Measurements from ENCODE around the gene CEP192. TPM values are rescaled to one million over a fixed set of nuclear protein-coding genes. Genes with fewer than 3 reads are reported as not detected.

CEP192 gene
- total RNA-seq, 4 donors from 2014 or later = 16.5 to 41.2 (median 30.0) TPM

DNA sequence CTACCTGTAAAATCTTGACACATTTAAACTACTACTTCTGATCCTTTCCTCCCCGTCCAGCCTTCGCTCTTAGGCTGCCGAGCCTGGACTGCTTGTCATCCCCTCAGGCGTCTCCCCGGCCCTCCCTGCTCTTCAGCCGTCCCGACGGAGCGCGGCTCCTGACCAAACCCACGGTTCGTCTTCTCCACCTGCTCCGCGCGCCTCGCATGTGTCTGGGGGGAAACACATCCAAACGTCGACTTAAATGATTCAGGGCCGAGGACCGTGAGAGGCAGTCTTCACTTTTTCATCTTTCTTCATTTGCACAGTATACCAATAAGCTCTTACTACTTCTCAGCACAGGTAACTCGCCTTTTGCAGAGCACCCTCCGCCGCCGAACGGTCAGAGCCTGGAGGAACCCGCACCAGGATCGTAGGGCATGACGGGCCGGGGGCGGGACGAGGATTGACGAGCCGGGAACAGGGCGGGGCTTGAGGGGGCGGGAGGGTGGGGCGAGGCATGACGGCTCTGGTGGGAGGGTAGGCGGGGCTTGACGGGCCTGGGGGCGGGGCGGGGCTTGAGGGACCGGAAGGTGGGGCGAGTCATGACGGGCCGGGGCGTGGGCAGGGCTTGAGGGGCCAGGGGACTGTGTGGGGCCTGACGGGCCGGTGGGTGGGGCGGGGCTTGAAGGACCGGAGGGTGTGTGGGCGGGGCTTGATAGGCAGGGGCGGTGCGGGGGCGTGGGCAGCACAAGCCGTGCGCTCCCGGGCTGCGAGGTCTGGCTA is 43.7 kb upstream of the CEP192 start, which contains the start of gene SEH1L:
SEH1L (plus strand) TSS at position 727 of the 765 bp plus-strand sequence. CDS start 111 bp downstream, outside the sequence.
- Histone ChIP-seq H3K4me3 (peak within 1 kb of the TSS; percentile 77 to 83 (median 80)), H3K9me3 (no peaks in the 10 kb centered on the region), H3K4me1 (peaks cover 0 to 50% (median 14%) of the 10 kb centered on the region in 4 donors), H3K27ac (peak within 1 kb of the TSS; percentile 90 to 99 (median 97)), H3K36me3 (peaks cover 0 to 3% (median 0%) of the 10 kb centered on the region in 3 donors), H3K27me3 (no peaks in the 10 kb centered on the region)
- 0 to 2% methylated on average over 47 to 51 of the region's 58 CpGs for WGBS, 2 donors
- TF ChIP-seq POLR2A (IDR thresholded peaks at IDR 0.05) (peak; percentile 33 to 74), EP300 (IDR thresholded peaks at IDR 0.05) (peak in 1 of 2 donors; percentile 78)
- TF ChIP-seq, protein P1, sequence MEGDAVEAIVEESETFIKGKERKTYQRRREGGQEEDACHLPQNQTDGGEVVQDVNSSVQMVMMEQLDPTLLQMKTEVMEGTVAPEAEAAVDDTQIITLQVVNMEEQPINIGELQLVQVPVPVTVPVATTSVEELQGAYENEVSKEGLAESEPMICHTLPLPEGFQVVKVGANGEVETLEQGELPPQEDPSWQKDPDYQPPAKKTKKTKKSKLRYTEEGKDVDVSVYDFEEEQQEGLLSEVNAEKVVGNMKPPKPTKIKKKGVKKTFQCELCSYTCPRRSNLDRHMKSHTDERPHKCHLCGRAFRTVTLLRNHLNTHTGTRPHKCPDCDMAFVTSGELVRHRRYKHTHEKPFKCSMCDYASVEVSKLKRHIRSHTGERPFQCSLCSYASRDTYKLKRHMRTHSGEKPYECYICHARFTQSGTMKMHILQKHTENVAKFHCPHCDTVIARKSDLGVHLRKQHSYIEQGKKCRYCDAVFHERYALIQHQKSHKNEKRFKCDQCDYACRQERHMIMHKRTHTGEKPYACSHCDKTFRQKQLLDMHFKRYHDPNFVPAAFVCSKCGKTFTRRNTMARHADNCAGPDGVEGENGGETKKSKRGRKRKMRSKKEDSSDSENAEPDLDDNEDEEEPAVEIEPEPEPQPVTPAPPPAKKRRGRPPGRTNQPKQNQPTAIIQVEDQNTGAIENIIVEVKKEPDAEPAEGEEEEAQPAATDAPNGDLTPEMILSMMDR (IDR thresholded peaks at IDR 0.05) = no peak
- DNase-seq (ENCODE audit: low spot score in 2 of 2) = peak; percentile 98

- no peaks in the 10 kb centered on the region for H3K27me3 ChIP-seq
- WGBS, 2 donors = 1 to 4% methylated on average over 21 to 66 of the region's 81 CpGs
- peak; percentile 60 to 61 for TF ChIP-seq POLR2A (IDR thresholded peaks at IDR 0.05)
- TF ChIP-seq, protein P1 (IDR thresholded peaks at IDR 0.05) = peak in 2 of 5 experiments; percentile 22 to 33
- peak in 1 of 2 donors; percentile 80 for TF ChIP-seq EP300 (IDR thresholded peaks at IDR 0.05)
- H3K4me3 ChIP-seq = peak overlapping the region; percentile 69 to 83 (median 78)
- H3K27ac ChIP-seq = peak overlapping the region; percentile 90 to 98 (median 97)
- peak; percentile 84 to 90 for DNase-seq (ENCODE audit: low spot score in 2 of 2)
- no peaks in the 10 kb centered on the region for H3K9me3 ChIP-seq
- H3K4me1 ChIP-seq = peaks cover 0 to 52% (median 14%) of the 10 kb centered on the region in 4 donors
- H3K36me3 ChIP-seq = peaks cover 0 to 11% (median 0%) of the 10 kb centered on the region in 3 donors
Observed at GRCh38 chr18:12948050-12948804, 42.9 kb upstream of the CEP192 start.

- 97 to 99% methylated on average over 3 of the region's 3 CpGs for WGBS, 2 donors
- Histone ChIP-seq H3K27ac (no peak overlapping the region), H3K36me3 (peaks cover 0 to 56% (median under 1%) of the 10 kb centered on the region in 3 donors), H3K4me1 (peaks cover 0 to 11% (median 4%) of the 10 kb centered on the region in 4 donors), H3K9me3 (no peaks in the 10 kb centered on the region), H3K27me3 (no peaks in the 10 kb centered on the region), H3K4me3 (no peak overlapping the region)
- TF ChIP-seq POLR2A (IDR thresholded peaks at IDR 0.05) (no peak), EP300 (IDR thresholded peaks at IDR 0.05) (no peak)
- TF ChIP-seq, protein P1 (IDR thresholded peaks at IDR 0.05) = no peak
- no peak for DNase-seq (ENCODE audit: low spot score in 2 of 2)
Observed at GRCh38 chr18:12958478-12958877, 32.7 kb upstream of the CEP192 start.

GRCh38 chr18:12960395-12960794 is 30.8 kb upstream of the CEP192 start:
- Histone ChIP-seq H3K27ac (no peak overlapping the region), H3K4me1 (peaks cover 0 to 11% (median 4%) of the 10 kb centered on the region in 4 donors), H3K36me3 (peaks cover 0 to 64% (median 5%) of the 10 kb centered on the region in 3 donors), H3K4me3 (no peak overlapping the region), H3K9me3 (no peaks in the 10 kb centered on the region), H3K27me3 (no peaks in the 10 kb centered on the region)
- WGBS, 2 donors = 59 to 64% methylated on average over 2 of the region's 2 CpGs
- TF ChIP-seq, protein P1 (IDR thresholded peaks at IDR 0.05) = no peak
- TF ChIP-seq EP300 (IDR thresholded peaks at IDR 0.05) (no peak), POLR2A (IDR thresholded peaks at IDR 0.05) (no peak)
- DNase-seq (ENCODE audit: low spot score in 2 of 2) = no peak

Measured in tibial nerve (tissue), 4 donors.